ENCODE measurements around the gene CHD6. TPM values are rescaled to one million over a fixed set of nuclear protein-coding genes. Genes with fewer than 3 reads are reported as not detected.

The CHD6 gene
- total RNA-seq, 4 donors from 2014 or later: 24.7 to 89.7 (median 36.6) TPM

GRCh38 chr20:41366546-41367392, 251.4 kb downstream of the CHD6 start, which contains the start of gene EMILIN3:
Gene EMILIN3, minus strand, starts transcription at chr20:41366818. Its CDS starts 184 bp downstream, at chr20:41366634.
- peaks cover 36% of the 10 kb centered on the region for H3K27me3 ChIP-seq
- 66% methylated on average over 7 of the region's 93 CpGs for WGBS

GRCh38 chr20:41365777-41366545, 252.2 kb downstream of the CHD6 start:
- peak in 1 of 2 donors; percentile 57 for DNase-seq (ENCODE audit: low spot score in 2 of 2)
- Histone ChIP-seq H3K27ac (no peak overlapping the region), H3K36me3 (no peaks in the 10 kb centered on the region), H3K9me3 (no peaks in the 10 kb centered on the region), H3K4me1 (peaks cover 14% of the 10 kb centered on the region), H3K4me3 (peak overlapping the region; percentile 56), H3K27me3 (peaks cover 36% of the 10 kb centered on the region)
- TF ChIP-seq EP300 (IDR thresholded peaks at IDR 0.05) (no peak), CTCF (IDR thresholded peaks at IDR 0.05) (no peak), POLR2AphosphoS5 (IDR thresholded peaks at IDR 0.05) (no peak), POLR2A (IDR thresholded peaks at IDR 0.05) (no peak)
- 14% methylated on average over 13 of the region's 76 CpGs for WGBS

More at GRCh38 chr20:41366546-41367392, 251.4 kb downstream of the CHD6 start, which contains the start of gene EMILIN3:
- Histone ChIP-seq H3K4me3 (peak within 1 kb of the TSS; percentile 56), H3K9me3 (no peaks in the 10 kb centered on the region), H3K36me3 (no peaks in the 10 kb centered on the region), H3K27ac (no peak within 1 kb of the TSS), H3K4me1 (peaks cover 14% of the 10 kb centered on the region)
- TF ChIP-seq POLR2A (IDR thresholded peaks at IDR 0.05): no peak
- no peak for TF ChIP-seq POLR2AphosphoS5 (IDR thresholded peaks at IDR 0.05)
- TF ChIP-seq EP300 (IDR thresholded peaks at IDR 0.05): no peak
- no peak for TF ChIP-seq CTCF (IDR thresholded peaks at IDR 0.05)
- no peak for DNase-seq (ENCODE audit: low spot score in 2 of 2)

- H3K27me3 ChIP-seq: peaks cover 36% of the 10 kb centered on the region
- peak overlapping the region; percentile 56 for H3K4me3 ChIP-seq
- no peaks in the 10 kb centered on the region for H3K9me3 ChIP-seq
- peaks cover 14% of the 10 kb centered on the region for H3K4me1 ChIP-seq
- no peak overlapping the region for H3K27ac ChIP-seq
- 83% methylated on average over 16 of the region's 19 CpGs for WGBS
- no peaks in the 10 kb centered on the region for H3K36me3 ChIP-seq
- no peak for TF ChIP-seq CTCF (IDR thresholded peaks at IDR 0.05)
- TF ChIP-seq POLR2A (IDR thresholded peaks at IDR 0.05): no peak
- no peak for TF ChIP-seq EP300 (IDR thresholded peaks at IDR 0.05)
- TF ChIP-seq POLR2AphosphoS5 (IDR thresholded peaks at IDR 0.05): no peak
- peak in 1 of 2 donors; percentile 47 for DNase-seq (ENCODE audit: low spot score in 2 of 2)
Measured at GRCh38 chr20:41364967-41365765, 253.0 kb downstream of the CHD6 start.

- DNase-seq (ENCODE audit: low spot score in 2 of 2): no peak
- Histone ChIP-seq H3K4me3 (no peak overlapping the region), H3K27ac (no peak overlapping the region), H3K9me3 (no peaks in the 10 kb centered on the region), H3K36me3 (peaks cover 5% of the 10 kb centered on the region), H3K4me1 (peaks cover 14% of the 10 kb centered on the region), H3K27me3 (peaks cover 36% of the 10 kb centered on the region)
- TF ChIP-seq EP300 (IDR thresholded peaks at IDR 0.05) (no peak), CTCF (IDR thresholded peaks at IDR 0.05) (no peak), POLR2AphosphoS5 (IDR thresholded peaks at IDR 0.05) (no peak), POLR2A (IDR thresholded peaks at IDR 0.05) (no peak)
- WGBS: 94% methylated on average over 13 of the region's 13 CpGs
Measured at GRCh38 chr20:41364236-41364855, 253.8 kb downstream of the CHD6 start.
